ENCODE measurements around the gene PTPRD.

The PTPRD gene

DNA sequence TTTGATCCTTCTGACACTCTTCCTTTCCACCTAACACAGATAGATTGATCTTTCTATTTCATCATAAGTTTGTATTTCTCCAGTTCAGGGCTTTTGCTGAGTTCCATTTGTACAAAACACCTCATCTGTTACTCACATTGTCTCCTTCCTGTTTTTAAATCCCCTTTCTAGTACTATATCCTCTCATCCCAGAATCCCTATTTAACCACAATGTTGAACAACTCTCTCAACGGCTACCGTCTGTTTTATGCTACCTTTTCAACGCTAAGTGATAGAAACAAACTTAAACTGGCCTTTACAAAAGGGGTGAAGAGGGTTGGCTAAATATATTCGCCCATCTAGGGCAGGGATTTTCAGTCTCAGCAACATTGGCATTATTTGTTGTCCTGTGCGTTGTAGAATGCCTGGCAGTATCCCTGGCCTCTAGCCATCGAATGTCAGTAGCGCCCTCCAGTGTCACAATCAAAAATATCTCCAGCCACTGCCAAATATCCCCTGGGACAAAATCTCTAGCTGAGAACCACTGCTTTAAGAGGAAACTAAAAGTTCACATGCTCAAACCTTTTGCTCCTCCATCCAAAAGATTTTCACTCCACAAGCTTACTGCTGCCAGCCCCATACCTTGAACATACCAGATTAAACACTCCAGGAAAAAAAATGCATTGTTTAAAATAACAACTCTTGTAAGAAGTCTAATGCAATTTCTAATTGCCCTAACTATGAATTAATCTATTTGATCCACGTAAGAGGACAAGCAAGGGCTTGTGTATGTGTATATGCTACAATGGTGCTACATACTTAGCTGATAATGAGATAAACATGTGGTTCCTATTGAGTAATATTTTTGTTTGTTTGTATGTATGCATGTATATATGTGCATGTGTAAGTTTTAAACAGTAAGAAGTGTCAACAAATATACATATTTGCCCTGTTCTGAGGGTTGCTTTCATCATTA lies 344.0 kb downstream of the PTPRD start:
- no peak for DNase-seq (ENCODE audit: low read depth in 2 of 2)

DNA sequence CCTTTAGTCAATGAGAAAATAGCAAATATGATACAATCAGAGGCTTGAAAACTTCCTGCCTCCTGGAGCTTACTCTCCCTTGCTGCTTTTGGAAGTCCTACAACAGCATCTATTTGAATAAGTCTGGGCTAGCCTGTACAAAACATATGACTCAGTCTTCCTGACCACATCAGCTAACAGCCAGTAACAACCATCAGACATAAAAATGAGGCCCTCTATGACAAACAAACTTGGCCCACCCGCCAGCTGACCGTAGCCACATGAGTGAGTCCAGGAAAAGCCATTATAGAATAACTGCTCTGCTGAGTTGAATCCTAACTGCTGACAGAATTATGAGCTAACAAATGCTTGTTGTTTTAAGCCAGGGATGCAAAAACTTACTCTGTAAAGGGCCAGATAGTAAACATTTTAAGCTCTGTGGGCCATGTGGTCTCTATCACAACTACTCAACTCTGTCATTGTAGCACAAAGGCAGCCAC lies 347.6 kb downstream of the PTPRD start:
- DNase-seq (ENCODE audit: low read depth in 2 of 2), result no peak

DNA sequence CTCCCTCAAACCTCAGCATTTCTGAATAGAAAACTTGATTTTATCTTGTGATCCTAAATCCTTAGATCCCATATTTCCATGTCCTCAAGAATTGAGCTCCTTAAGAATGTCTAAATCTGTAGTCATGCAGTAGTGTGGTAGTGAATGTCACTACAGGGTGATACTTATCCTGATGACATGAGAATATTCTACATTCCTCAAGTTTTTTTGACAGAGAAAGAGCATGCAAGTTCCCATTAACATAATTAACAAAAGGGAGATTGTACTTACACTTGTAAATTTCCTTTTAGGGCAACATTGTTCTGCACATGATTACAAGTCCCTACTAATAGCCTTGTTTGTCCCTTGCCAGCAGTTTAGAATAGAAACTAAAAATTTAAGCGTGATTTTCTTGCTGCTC lies 352.3 kb downstream of the PTPRD start:
- DNase-seq (ENCODE audit: low read depth in 2 of 2), result no peak

DNA sequence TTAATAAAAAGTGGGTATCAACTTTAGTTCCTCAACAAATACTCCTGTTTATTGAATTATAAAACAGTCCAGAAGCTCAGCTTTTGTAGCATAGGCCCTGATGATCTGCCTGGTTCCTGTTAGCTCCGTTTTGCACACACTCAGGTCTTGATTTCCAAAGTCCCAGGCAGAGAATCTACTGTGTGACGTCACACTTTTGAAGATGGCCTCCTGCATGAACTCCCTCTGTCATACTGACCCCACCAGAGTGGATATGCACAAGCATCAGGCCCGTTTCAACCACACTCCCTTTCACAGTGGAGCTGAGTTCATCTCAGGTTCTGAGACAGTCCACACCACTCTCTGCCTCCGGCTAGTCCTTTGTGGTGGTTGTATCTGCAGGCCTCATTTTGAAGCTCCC lies 353.1 kb downstream of the PTPRD start:
- DNase-seq (ENCODE audit: low read depth in 2 of 2), result no peak

DNA sequence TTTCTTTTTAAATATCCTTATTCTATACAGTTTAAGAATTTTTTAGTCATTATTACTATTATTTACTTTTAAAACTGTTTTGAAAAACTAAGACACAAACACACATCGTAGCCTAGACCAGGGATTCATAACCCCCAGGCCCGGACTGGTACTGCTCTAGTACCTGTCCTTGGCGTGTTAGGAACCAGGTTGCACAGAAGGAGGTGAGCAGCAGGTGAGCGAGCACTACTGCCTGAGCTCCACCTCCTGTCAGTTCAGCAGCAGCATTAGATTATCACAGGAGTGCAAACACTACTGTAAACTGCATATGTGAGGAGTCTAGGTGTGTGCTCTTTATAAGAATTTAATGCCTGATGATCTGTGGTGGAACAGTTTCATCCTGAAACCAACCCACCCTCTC lies 357.0 kb downstream of the PTPRD start:
- DNase-seq (ENCODE audit: low read depth in 2 of 2), result no peak

DNA sequence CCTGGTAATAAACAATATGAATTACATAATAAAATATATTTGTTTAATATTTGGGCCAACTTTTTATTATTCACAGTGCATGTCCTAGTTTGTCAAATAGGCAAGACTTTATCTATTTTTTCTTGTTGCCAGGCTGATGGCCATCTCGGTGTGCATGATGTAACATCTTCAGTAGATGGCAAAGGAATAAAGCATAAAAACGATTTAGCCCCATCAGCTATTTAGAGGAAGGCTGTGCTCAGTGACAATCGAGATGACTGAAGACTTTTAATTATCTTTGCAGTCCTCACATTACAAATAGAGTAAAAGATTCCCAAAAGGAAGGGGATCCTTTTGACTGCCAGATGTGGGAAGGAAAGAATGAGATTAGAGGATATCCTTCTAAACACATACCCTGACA lies 358.5 kb downstream of the PTPRD start:
- no peak for DNase-seq (ENCODE audit: low read depth in 2 of 2)

DNA sequence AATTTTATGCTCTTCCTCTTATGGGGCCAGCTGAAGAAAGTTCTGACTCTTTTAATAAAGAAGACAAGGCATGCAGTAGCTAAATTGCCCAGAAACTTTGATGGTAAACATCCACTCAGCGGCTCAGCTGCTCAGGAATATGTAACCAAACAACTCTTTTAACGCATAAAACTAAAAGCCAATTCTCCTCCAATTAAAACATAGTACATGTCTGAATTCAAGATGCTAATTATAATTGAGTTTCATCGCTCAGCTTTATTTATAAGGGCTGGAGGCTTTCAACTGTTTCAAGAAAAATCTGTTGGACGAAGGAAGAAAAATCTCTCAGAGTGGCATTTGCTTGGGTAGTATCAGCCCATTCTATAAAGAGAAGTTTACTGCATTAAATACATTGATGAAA lies 359.5 kb downstream of the PTPRD start:
- no peak for DNase-seq (ENCODE audit: low read depth in 2 of 2)

DNA sequence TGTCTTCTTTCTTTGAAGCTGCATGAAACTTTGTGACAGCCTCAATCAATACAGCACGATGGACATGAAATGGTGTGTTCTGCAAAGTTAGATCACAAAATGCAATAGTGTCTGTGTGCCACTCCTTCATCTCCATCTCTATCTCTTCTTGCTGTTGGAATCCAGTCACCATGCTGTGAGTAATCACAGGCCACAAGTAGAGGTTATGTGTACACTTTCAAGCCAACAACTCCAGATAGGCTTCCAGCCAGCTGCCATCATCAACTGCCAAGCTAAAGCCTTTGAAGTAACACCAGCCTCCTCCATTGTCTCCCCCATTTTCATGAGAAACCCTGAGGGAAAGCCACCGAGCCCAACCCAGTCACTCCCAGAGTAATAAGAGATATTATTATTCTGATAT lies 360.6 kb downstream of the PTPRD start:
- DNase-seq (ENCODE audit: low read depth in 2 of 2), result no peak

DNA sequence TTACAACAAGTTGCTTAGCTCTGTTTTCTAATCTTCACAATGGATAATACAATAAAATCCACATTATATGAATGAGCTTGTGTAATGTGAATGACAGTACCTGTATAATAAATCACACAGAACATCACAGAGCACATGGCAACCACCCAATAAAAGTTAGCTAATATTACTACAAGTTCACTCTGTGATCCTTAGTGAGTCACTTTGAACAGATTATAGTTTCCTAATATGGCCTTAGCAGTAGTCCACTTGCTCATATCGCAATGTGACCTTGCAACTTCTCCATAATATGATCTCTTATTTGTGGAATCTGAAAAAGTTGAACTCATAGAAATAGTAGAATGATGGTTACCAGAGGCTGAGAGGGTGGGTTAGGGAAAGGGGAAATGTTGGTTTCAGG lies 361.3 kb downstream of the PTPRD start:
- DNase-seq (ENCODE audit: low read depth in 2 of 2), result no peak

DNA sequence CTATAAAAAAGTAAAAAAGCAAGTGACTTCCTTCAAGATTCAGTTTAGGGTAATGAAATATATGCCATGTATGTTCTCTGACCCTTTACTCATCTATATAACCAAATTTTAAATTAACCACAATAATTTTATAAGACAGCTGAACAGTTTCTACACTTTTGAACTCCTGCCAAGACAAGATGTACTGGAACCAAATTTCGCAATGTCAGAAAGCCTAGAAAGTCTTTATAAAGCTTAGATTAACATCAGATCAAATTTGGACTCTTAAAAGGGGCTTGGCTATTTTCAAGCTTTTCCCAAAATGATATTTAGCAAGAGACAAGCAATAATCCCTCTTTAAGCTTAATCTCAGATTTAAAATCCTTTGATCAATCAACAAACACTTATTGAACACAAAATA lies 362.6 kb downstream of the PTPRD start:
- DNase-seq (ENCODE audit: low read depth in 2 of 2), result no peak

DNA sequence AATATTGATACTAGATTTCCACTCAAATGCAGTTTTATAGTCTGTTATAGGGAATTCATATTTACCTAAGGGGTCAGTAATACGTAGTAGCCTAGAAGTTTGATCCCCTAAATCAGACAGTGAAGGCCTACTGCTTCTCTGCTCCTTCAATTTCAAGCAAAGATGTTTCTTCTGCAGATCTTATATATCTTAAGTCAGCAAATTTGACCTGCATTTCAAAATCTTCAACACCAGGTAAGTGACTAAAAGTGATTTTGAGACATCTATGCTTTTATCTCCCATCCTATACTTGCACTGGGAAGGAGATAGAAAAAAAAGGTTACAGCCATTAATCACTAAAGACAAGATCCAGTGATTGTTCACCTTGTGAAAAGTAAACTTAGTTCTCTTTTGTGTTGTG lies 363.9 kb downstream of the PTPRD start:
- no peak for DNase-seq (ENCODE audit: low read depth in 2 of 2)

DNA sequence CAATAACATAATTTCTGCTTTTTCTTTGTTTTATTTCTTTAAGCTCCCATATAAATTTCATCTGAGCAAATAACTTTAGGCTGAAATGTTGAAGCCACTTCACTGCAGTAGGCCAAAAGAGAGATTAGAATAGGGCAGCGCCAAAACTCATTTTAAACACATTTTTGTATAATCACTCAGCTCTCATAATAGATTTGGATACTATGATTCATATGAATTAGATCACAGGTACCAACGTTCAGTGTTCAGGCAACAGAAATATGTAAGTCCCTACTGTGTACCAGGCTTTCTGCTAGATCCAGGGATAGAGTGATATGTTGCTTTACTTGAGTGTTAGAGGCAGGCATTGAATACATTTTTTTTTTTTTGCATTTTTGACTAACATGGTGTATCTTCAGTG lies 370.5 kb downstream of the PTPRD start:
- DNase-seq (ENCODE audit: low read depth in 2 of 2), result no peak

DNA sequence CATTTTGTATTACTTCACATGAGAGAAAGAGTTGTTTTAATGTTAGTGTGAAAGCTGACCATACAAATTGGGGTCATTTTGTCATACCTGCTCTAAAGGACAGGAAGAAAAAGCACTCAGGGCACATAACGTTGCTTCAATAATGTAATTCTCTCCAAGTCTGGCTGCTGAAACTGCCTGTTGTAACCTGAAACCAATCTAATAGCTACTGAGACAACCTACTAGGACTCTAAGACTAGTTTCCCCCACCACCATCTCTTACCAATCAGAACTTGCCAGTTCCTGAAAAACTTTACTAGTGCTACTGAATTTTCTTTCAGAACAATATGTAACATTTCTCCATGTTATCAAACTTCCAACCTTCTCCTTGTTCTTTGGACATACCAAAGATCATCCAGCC lies 374.7 kb downstream of the PTPRD start:
- no peak for DNase-seq (ENCODE audit: low read depth in 2 of 2)

DNA sequence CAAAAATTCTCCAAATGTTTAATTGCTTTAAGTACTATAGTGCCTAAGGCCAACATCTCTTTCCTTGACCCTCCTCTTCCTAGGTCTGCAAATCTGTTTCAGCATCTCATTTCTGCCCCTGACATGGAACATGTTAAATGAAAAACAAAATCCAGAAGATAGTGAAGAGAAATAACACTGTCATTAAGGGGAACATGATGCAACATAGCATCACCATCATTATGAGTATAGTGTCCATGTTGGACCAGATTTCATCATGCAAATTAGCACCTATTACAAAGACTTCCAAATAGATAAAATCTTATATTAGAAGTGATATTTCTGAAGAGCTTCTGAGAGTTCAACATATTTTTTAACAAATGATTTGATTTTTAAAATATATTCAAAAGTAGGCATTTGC lies 375.2 kb downstream of the PTPRD start:
- no peak for DNase-seq (ENCODE audit: low read depth in 2 of 2)

DNA sequence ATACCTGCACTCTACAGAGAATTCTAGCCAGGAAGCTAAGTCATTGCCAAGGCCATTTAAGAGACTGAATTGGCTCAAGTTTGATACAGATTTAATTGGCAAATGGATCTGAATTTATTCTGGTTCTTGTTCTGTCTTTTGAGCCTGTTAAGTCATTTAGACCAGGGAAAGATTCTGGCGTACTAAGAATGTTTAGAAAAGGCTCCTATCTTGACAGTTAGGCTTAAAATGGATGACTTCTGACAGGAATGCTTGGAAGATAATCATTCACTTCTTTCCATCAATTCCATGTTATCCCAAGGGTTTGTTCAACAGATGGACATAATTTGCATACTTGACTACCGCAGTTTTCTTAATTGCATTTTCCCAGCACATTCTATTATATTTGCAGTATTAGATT lies 376.6 kb downstream of the PTPRD start:
- DNase-seq (ENCODE audit: low read depth in 2 of 2), result no peak

DNA sequence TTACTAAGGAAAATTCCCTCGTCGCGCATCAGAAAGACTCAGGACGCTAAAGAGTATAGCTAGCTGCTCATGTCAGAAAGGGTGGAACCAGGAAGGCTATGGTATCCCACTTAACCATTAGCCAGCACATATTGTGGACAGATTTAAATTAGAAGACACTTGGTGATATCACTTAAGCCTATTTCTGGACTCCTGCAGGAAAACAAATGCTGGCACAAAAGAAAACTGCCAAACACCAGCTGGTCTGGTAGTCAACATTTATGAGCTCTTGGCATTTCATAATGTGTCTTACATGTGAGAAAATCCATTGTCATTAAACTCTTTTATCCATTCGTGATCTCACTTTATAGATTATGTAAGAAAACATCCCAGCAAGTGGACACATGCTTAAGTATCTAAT lies 377.4 kb downstream of the PTPRD start:
- DNase-seq (ENCODE audit: low read depth in 2 of 2), result no peak

DNA sequence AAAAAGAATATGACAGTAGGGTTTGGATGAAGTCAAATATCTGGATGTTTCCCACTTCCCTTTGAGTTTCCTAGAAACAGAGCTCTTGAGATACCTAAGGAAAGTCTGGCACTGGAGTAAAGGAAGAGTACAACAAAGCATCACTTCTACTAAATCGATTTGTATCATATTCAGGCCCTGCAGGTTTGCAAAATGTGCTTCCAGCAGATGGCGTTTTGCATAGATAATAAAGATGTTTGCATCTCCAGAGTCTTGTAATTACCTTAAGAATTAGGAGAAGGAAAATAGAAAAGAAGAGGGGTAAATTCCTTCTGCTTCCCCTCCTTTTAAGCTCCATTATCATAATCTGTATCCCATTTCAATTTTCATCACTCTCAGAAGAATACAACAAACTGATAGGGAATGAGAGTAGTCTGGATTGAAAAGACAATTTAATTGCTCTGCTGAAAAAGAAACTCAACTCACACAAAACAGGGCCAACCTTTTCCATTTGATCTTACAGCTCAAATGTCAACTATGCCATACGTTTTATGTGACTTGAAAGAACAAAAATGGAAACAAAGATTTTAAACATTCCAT lies 380.4 kb downstream of the PTPRD start:
- DNase-seq (ENCODE audit: low read depth in 2 of 2), result no peak

DNA sequence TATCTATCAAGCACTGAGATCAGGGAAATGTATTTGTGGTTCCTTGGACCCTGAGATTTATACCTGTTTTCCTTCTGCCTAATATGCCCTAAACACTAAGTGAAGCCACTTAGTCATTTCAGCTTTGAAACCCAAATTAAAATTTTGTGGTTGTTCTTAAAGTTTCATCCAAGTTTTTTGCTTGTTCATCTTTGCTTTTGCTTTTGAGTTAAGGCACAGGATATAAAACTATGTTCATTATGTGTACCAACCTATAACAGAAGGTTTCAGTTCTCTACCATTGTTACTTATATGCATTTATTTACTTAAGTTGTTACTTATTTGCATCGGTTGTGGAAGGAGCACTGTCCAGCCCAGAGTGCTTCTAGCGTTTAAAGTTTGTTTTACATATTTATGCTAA lies 382.3 kb downstream of the PTPRD start:
- DNase-seq (ENCODE audit: low read depth in 2 of 2), result no peak

DNA sequence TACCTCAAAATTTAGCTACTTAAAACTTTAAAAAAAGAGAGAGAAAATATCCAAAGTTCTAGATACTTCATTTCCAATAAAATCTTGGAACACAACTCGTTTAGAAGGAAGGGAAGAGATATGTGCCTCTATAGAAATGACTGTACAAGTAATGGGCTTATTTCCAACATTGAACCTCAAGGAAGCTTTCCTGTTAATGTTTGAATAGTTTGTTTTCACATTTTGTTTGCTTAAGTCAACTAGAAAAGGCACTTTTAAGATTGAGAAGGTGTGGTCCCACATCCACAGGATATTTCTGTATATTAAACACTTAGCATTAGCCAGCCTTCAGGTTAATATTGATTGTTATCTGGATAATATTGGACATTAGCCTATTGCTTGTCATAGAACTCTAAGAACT lies 384.7 kb downstream of the PTPRD start:
- DNase-seq (ENCODE audit: low read depth in 2 of 2), result no peak

DNA sequence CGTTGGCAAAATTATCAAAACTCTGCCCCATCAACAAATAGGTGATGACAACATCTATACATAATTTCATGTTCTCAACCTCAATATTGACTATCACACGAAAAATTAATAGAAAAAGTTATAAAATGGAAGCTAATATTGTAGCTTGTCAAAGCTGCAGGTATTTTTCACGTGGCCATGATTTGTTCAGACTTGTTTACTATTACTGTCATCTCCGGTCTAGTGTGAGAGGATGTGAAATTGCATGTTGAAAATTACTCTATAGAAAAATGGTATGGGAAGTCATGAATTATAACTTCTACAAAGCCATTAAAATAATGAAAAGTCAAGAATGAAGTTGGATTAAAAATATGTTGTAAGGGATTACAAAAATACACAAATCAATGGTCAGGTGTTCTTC lies 385.8 kb downstream of the PTPRD start:
- DNase-seq (ENCODE audit: low read depth in 2 of 2), result no peak

DNA sequence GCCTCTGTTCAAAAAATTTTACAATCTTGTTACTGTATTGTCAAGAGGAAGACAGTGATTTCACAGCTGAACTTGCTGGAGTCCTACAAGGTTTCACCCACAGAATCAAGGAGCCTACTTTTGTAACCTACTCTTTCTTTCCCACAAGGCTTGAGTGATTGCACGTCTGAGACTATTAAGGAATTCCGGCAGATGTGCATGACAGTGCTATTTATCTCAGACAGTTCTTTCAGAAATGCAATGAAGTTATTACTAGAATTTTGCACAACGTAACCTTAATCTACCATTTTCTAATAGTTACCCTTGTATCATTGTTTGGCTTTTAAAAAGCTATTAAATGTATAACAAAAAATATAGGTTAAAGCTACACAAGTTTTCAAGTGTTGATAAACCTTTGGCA lies 400.1 kb downstream of the PTPRD start:
- DNase-seq (ENCODE audit: low read depth in 2 of 2), result no peak

DNA sequence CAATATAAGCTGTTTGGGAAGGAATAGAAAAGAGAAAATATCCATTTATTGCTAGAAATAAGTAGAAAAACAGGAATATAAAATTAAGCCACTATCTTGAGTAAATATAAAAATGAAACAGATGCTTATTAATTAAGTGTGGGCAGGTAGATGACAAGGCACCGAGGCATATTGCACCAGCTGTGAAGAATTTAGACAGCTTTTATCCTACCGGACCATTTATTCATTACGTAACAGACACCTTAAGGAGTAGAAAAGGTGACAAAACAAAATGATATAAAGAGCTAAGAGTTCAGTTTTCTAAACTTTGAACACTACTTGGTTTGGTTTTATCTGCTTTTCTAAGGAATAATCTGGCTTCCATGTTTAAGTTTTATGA lies 404.1 kb downstream of the PTPRD start:
- no peak for DNase-seq (ENCODE audit: low read depth in 2 of 2)

DNA sequence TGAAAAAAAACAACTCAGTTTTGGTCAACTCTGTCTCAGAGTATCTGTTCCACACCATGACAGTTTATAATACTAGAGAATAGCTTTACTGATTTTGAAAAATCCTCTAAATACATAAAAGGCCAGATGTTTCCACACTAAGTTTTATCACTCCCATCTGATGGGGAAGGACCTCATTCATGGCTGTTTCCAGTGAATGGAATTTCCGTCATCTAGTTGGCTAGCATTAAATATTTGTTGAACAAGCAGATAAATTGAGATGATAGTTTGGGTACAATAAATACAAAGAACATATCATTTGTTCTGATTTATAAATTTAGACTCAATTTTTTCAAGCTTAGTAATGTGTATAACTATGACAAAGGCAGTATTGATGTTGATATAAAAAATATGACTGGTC lies 408.5 kb downstream of the PTPRD start:
- no peak for DNase-seq (ENCODE audit: low read depth in 2 of 2)

DNA sequence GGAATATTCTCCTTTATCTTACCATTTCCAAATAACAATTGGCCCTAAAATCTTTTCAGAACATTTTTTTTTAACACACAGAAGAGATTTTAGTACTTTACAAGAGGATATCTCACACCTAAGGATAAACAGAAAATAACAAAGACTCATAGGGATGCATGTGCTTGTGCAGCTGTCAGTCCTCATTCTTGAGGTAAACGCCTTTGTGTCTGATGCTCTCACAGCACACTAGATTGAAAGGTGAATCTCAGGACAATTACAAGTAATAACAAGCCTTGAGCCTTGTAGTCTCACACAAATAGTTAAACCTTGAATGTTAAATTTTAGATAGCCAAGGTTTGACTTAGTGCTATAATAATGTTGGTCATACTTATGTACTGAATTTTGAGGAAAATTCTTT lies 439.2 kb downstream of the PTPRD start:
- DNase-seq (ENCODE audit: low read depth in 2 of 2), result no peak

Data from activated CD8-positive, alpha-beta memory T cell treated with anti-CD3 and anti-CD28 coated beads for 4 hours (primary cell).